Activated CD8-positive, alpha-beta memory T cell treated with anti-CD3 and anti-CD28 coated beads, Interleukin-2, amount 50 U/mL, for 1 hour (primary cell): Measurements from ENCODE around the gene NLRP2B.
"Not testable (repeated sequence)": the region's sequence is repeated elsewhere in the genome, so short reads cannot be mapped to it uniquely, and the experiment has no call there.

Source experiments
- DNase-seq: peaks from one replicate; pipeline ENCODE4 v3.0.0-alpha.2; 2020; ENCODE audit errors: extremely low read depth

NLRP2B gene

DNA sequence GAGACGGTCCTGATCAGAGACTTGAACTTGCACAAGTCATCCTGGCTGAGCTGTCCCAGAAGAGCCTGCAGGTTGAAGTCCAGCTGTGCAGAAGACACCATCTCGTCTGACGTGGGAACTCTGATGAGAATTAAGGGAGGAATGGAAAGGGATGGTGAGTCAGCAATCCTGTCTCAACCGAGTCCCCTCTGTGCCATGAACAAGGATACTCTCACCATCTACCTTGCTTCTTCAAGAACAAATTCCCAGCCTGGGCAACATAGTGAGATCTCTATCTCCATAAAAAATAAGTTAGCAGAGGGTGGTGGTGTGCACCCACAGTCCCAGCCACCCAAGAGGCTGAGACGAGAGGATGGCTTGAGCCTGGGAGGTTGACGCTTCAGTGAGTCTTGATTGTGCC, at the start of gene NLRP2B:
Gene NLRP2B, minus strand, starts transcription at position 101 of the 400 bp plus-strand sequence.
- no peak for DNase-seq

DNA sequence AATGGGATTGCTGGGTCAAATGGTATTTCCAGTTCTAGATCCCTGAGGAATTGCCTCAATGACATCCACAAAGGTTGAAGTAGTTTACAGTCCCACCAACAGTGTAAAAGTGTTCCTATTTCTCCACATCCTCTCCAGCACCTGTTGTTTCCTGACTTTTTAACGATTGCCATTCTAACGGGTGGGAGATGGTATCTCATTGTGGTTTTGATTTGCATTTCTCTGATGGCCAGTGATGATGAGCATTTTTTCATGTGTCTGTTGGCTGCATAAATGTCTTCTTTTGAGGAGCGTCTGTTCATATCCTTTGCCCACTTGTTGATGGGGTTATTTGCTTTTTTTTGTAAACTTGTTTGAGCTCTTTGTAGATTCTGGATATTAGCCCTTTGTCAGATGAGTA, 45.9 kb upstream of the NLRP2B start:
- DNase-seq, result not testable (repeated sequence)

DNA sequence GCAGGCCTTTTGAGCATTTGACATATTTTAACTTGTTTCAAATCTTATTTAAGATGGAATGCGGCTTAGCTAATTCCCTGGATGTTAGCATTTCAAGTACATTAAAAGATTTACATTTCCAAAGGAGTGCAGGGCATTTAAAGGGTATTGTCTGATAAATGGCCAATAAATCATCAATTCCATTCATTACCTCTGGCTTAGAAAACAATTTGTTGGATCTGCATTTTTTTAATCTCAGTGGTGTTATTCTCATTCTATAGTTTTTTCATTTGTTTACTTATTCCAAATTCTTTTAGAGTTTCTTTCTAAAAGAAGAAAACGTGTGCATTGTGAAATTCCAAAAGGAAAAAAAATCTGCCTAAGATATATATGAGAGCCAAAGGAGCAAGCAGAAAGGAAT, 1.3 kb upstream of the NLRP2B start:
- no peak for DNase-seq

DNA sequence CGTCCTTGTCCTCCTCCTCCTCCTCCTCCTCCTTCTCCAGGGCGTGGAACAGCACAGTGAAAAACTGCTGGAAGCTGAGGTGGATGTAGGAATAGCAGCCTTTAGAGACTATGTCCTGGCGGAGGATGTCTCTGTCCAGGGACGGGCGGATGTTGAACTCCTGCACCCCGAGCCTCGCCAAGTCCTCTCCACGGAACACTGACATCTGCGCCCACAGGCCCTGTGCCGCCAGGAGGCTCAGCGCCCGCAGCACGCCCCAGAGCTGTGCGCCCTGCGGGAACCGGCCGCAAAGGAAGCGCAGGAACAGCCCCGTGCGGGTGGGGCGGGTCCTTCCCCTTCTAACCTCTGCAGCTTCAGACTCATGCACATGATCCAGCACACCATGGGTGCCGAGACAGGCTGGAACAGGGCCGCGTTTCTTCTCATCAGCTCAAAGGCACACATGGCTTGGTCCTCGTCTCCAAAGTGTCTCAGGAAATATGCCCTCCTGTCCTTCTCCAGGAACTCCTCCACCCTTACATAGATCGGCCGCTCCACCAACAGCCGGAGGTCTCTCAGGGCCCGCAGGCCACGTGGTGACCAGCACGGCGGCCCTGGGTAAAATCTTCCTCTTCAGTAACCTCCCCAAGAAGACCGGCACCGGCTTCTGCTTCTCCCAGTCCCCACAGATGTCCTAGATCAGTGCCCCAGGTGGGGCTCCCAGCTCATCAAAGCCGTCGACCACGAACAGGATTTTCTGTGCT, 1.2 kb downstream of the NLRP2B start:
- no peak for DNase-seq

GRCh38 chrX:57677132-57677858, 2.8 kb downstream of the NLRP2B start:
- DNase-seq, result no peak

- DNase-seq, result no peak
Measured at GRCh38 chrX:57675320-57675719, 4.7 kb downstream of the NLRP2B start.

- DNase-seq, result no peak
Measured at GRCh38 chrX:57674861-57675260, 5.2 kb downstream of the NLRP2B start.

- no peak for DNase-seq
Measured at GRCh38 chrX:57669961-57670360, 10.1 kb downstream of the NLRP2B start.

GRCh38 chrX:57667010-57667409, 13.1 kb downstream of the NLRP2B start:
- no peak for DNase-seq

DNA sequence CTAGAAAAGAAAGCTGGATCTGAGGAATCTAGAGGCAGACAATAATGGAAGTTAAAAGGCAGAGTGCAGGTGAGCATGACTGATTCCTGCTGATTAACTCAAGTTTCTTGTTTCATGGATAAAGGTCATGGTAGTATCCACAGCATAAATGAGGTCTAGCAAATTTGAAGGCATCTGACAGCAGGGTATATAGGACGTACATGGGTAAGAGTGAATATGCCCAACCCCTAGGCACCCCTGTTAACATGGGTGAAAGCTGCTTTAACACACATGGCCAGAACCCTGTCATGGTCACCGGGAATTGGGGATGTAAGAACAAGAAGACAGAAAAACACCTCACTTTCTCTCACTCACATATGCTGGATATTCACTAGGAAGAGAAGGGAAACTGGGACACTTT, 25.0 kb downstream of the NLRP2B start:
- no peak for DNase-seq

DNA sequence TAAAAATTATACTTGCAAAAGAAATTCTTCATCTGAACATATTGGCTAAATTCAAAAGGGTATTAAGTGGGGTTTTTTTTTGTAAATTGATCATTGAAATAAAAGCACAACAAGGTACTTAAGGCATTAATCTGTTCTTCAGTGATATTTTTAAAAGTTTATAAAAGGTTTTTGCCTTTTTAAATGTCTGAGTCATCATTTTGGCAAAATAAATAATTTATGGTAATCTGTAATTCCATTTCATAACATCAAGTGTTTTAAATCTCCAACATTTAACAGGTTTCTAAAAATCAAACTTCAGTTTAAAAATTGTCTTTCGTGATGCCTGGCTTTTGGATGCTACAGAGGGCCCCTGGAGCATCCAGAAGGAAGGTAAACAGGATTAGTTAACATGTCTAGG, 27.4 kb downstream of the NLRP2B start:
- DNase-seq, result no peak

DNA sequence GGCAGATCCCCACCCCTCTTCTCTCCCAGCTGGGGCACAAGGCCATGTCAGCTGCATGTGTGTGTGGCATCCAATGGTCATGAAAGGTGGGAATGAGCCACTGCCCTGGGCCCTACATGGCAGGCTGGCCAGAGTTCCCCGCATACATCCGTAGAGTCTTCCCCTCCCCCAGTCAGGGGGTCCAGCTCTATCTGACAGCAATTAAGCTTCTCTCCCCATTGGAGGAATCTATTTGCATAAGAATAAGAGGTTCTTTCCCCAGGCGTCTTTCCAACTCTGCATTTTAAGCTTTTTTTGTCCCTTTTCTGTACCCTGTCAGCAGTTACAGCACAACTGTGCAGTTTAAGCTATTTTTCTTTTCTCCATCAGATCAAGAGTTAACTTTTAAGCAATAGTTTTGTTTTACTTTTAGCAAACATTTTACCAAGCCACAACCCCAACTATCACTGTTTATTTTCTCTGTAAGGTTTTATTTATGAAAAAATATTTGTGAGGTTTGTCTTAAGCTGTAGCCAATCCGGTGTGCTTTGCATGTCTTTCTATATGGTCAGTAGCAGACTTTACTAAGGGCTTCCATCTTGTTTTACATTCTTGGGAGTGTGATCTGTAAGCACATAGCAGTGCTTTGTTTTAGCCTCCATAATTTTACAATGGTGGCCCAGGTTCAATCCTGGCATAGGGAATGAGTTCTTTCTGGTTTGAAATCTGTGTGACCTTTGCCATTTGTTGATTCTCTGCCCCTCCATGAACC, 28.7 kb downstream of the NLRP2B start:
- no peak for DNase-seq

DNA sequence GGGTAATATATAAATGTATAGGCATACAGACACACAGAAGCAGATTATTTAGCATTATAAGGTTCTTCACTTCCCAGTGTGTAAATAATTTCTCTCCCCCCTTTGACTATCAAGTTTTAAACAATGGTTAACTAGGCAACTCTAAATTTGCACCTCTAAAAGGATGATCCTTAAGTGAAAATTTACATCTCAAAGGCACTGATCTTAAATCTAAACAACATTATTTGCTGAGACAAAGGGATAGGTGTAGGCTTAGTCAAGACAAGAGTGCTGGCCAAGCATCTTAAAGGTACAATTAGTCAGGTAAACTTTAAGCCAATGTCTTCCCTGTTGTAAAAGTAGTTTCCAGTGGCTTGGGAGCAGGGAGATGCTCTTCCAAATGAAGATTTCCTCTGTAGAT, 33.0 kb downstream of the NLRP2B start:
- no peak for DNase-seq

- DNase-seq, result no peak
Measured at GRCh38 chrX:57643698-57644097, 36.4 kb downstream of the NLRP2B start.

- DNase-seq, result no peak
Measured at GRCh38 chrX:57641338-57641737, 38.7 kb downstream of the NLRP2B start.

GRCh38 chrX:57640674-57641016, 39.4 kb downstream of the NLRP2B start:
- DNase-seq, result no peak

GRCh38 chrX:57629438-57629837, 50.6 kb downstream of the NLRP2B start:
- not testable (repeated sequence) for DNase-seq
